MM.1S (cell line): ENCODE results near the gene HCAR1.

Experiments used
- DNase-seq: peaks from one replicate; pipeline ENCODE4 v3.0.0-alpha.2; 2015
- H2AFZ ChIP-seq: fragments of 300-600 bp; sonication (generic); 2 replicates; pipeline ENCODE4 v1.6.0; 2016; ENCODE audit warnings: antibody characterized with exemption, low read length
- H3F3A ChIP-seq: fragments of 300-600 bp; sonication (generic); 2 replicates; pipeline ENCODE4 v1.6.1; 2016; ENCODE audit warnings: mild to moderate bottlenecking, antibody characterized with exemption, low read length, moderate library complexity, mixed read lengths; ENCODE audit not compliant: insufficient read depth
- H3K27ac ChIP-seq: fragments of 300-600 bp; sonication (generic); 2 replicates; pipeline ENCODE4 v1.5.1; 2016; ENCODE audit warnings: mild to moderate bottlenecking, low read length
- H3K27me3 ChIP-seq: fragments of 300-600 bp; sonication (generic); replicated peaks from 2 replicates; pipeline ENCODE4 v1.6.0; 2016; ENCODE audit warnings: low read length; ENCODE audit not compliant: insufficient read depth
- H3K36me3 ChIP-seq: fragments of 300-600 bp; sonication (generic); replicated peaks from 2 replicates; pipeline ENCODE4 v1.6.1; 2016; ENCODE audit warnings: mild to moderate bottlenecking, low read length, mixed read lengths; ENCODE audit not compliant: insufficient read depth
- H3K4me1 ChIP-seq: fragments of 300-600 bp; sonication (generic); 2 replicates; pipeline ENCODE4 v1.6.1; 2016; ENCODE audit warnings: low read length, mixed read lengths
- H3K4me2 ChIP-seq: fragments of 300-600 bp; sonication (generic); 2 replicates; pipeline ENCODE4 v1.6.0; 2016; ENCODE audit warnings: low read depth, low read length
- H3K4me3 ChIP-seq: fragments of 300-600 bp; sonication (generic); 2 replicates; pipeline ENCODE4 v1.5.1; 2016; ENCODE audit warnings: low read length, mixed read lengths
- H3K79me2 ChIP-seq: fragments of 300-600 bp; sonication (generic); 2 replicates; pipeline ENCODE4 v1.6.1; 2016; ENCODE audit warnings: mixed run types, low read length, mixed read lengths
- H3K9ac ChIP-seq: fragments of 300-600 bp; sonication (generic); 2 replicates; pipeline ENCODE4 v1.6.1; 2016; ENCODE audit warnings: low read length, mixed read lengths
- H3K9me2 ChIP-seq: fragments of 300-600 bp; sonication (generic); replicated peaks from 2 replicates; pipeline ENCODE4 v1.6.1; 2016; ENCODE audit warnings: mild to moderate bottlenecking, low read length, mixed read lengths; ENCODE audit not compliant: insufficient read depth
- H3K9me3 ChIP-seq: fragments of 300-600 bp; sonication (generic); replicated peaks from 2 replicates; pipeline ENCODE4 v1.6.1; 2016; ENCODE audit warnings: mild to moderate bottlenecking, low read length, mixed read lengths; ENCODE audit not compliant: insufficient read depth
- H4K20me1 ChIP-seq: fragments of 300-600 bp; sonication (generic); 2 replicates; pipeline ENCODE4 v1.6.1; 2016; ENCODE audit warnings: mild to moderate bottlenecking, low read length, moderate library complexity, mixed read lengths; ENCODE audit not compliant: insufficient read depth
- EZH2 ChIP-seq: fragments of 300-600 bp; sonication (generic); optimal IDR thresholded peaks from 2 replicates; pipeline ENCODE3; 2017; ENCODE audit warnings: low read depth, mild to moderate bottlenecking, antibody characterized with exemption, low read length, mixed read lengths
- EZH2phosphoT487 ChIP-seq: fragments of 300-600 bp; sonication (generic); IDR thresholded peaks from 2 replicates; pipeline ENCODE4 v1.6.1; 2018; ENCODE audit warnings: antibody characterized with exemption, low read length
- TF ChIP-seq, protein P1 (sequence below): fragments of 300-600 bp; sonication (generic); IDR thresholded peaks from 2 replicates; pipeline ENCODE4 v1.5.1; 2016; ENCODE audit warnings: antibody characterized with exemption, low read length, mixed read lengths

HCAR1 gene

DNA sequence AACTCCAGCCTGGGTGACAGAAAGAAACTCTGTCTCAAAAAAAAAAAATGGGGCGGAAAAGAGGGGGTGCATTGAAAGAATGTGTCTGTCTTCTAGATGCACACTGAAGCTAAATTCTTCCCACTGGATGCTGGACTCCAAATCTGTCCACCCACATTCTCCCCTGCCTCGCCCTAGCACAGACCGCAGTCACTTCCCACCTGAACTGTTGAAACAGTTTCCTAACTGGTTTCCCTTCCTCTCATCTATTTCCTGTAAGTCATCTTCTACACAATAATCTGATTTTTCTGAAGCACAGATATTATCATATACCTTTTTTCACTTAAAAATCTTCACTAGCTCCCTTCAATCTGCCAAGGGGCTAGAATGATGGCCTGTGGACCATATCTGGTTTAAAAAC is 1.5 kb upstream of the HCAR1 start:
- TF ChIP-seq, protein P1, sequence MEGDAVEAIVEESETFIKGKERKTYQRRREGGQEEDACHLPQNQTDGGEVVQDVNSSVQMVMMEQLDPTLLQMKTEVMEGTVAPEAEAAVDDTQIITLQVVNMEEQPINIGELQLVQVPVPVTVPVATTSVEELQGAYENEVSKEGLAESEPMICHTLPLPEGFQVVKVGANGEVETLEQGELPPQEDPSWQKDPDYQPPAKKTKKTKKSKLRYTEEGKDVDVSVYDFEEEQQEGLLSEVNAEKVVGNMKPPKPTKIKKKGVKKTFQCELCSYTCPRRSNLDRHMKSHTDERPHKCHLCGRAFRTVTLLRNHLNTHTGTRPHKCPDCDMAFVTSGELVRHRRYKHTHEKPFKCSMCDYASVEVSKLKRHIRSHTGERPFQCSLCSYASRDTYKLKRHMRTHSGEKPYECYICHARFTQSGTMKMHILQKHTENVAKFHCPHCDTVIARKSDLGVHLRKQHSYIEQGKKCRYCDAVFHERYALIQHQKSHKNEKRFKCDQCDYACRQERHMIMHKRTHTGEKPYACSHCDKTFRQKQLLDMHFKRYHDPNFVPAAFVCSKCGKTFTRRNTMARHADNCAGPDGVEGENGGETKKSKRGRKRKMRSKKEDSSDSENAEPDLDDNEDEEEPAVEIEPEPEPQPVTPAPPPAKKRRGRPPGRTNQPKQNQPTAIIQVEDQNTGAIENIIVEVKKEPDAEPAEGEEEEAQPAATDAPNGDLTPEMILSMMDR, result no peak
- TF ChIP-seq EZH2phosphoT487 (no peak), EZH2 (no peak)

DNA sequence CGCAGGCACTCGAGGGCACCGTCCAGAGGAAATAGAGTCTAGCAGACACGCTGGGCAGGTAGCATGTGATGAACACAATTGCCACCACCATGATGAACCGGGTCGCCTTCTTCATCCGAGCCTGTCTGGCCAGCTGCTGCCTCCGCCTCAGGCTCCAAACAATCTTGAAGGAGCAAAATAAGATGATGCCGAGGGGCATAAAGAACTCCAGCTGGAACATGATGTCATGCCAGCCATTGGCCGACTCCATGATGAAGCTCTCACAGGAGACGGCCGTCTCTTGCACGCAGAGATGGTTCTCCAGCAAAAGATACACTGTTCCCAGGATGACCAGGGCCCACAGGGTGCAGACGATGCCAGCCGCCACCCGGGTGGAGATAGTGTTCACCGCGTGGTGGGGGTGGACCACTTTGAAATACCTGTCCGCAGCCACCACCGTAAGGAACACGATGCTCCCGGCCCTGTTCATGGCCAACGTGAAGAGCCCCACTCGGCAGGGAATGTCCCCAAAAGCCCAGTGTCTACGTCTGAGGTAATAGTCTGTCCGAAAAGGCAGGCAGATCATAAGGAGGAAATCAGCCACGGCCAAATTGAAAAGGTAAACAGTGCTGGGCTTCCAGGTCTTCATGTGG is 945 bp downstream of the HCAR1 start:
- Histone ChIP-seq H3K4me2 (no peak overlapping the region), H3K27ac (no peak overlapping the region), H3K9me3 (no peaks in the 10 kb centered on the region), H4K20me1 (no peaks in the 10 kb centered on the region), H3F3A (no peaks in the 10 kb centered on the region), H2AFZ (no peak overlapping the region), H3K36me3 (no peaks in the 10 kb centered on the region), H3K9me2 (no peaks in the 10 kb centered on the region), H3K79me2 (no peaks in the 10 kb centered on the region), H3K9ac (no peak overlapping the region), H3K4me3 (no peak overlapping the region), H3K4me1 (no peaks in the 10 kb centered on the region), H3K27me3 (no peaks in the 10 kb centered on the region; the same call in 1 of the 2 replicates)
- no peak for DNase-seq
- TF ChIP-seq EZH2, result no peak
- TF ChIP-seq, protein P1, result no peak
- no peak for TF ChIP-seq EZH2phosphoT487

More for the DNA sequence above, 1.5 kb upstream of the HCAR1 start:
- H3K27me3 ChIP-seq, result no peaks in the 10 kb centered on the region; the same call in 1 of the 2 replicates
- no peaks in the 10 kb centered on the region for H3K36me3 ChIP-seq
- H2AFZ ChIP-seq, result no peak overlapping the region
- no peaks in the 10 kb centered on the region for H3K9me3 ChIP-seq
- H3K9ac ChIP-seq, result no peak overlapping the region
- H3K4me2 ChIP-seq, result no peak overlapping the region
- no peaks in the 10 kb centered on the region for H3K4me1 ChIP-seq
- H4K20me1 ChIP-seq, result no peaks in the 10 kb centered on the region
- no peak overlapping the region for H3K27ac ChIP-seq
- H3F3A ChIP-seq, result no peaks in the 10 kb centered on the region
- H3K79me2 ChIP-seq, result no peaks in the 10 kb centered on the region
- DNase-seq, result no peak
- H3K9me2 ChIP-seq, result no peaks in the 10 kb centered on the region
- no peak overlapping the region for H3K4me3 ChIP-seq

DNA sequence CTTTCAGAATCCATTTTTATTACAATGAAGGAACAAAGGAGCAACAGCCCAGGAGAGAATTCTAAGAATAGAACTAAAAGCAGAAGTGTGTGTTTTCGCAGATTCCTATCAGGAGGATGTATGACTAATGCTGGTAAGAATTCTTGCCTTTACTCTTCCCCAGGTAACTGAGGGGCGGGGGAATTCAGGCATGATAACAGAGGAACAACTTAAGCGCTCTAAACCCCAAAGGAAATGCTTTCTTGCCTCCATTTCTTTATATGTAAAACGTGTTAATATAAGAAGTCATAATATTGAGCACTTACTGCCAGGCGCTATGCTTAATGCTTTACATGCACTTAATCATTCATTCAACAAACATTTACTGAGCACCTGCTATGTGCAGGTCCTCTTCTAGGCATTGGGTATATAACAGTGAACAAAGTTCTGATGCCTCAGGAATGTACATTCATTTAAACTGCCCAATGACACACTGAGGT is 4.5 kb downstream of the HCAR1 start:
- no peaks in the 10 kb centered on the region for H4K20me1 ChIP-seq
- no peak for DNase-seq
- H3K9ac ChIP-seq, result no peak overlapping the region
- no peaks in the 10 kb centered on the region for H3K4me1 ChIP-seq
- TF ChIP-seq EZH2 (no peak), EZH2phosphoT487 (no peak)
- TF ChIP-seq, protein P1, result no peak
- no peak overlapping the region for H3K4me2 ChIP-seq
- no peaks in the 10 kb centered on the region for H3K36me3 ChIP-seq
- no peak overlapping the region for H2AFZ ChIP-seq
- H3K27me3 ChIP-seq, result no peaks in the 10 kb centered on the region; the same call in 1 of the 2 replicates
- no peak overlapping the region for H3K4me3 ChIP-seq
- H3K9me2 ChIP-seq, result no peaks in the 10 kb centered on the region
- no peak overlapping the region for H3K27ac ChIP-seq
- no peaks in the 10 kb centered on the region for H3K9me3 ChIP-seq
- H3K79me2 ChIP-seq, result no peaks in the 10 kb centered on the region
- no peaks in the 10 kb centered on the region for H3F3A ChIP-seq
